ENCODE results near the gene ERAS.

ERAS gene

GRCh38 chrX:48782795-48783194, 43.5 kb upstream of the ERAS start:
- DNase-seq (ENCODE audit: extremely low spot score) = no peak
- ChIA-PET CTCF (no interaction called here), POLR2A (no interaction called here)
- no peak for TF ChIP-seq ARNT (IDR thresholded peaks at IDR 0.05)
- TF ChIP-seq NFRKB (IDR thresholded peaks at IDR 0.05) = no peak
- TF ChIP-seq CTBP1 (IDR thresholded peaks at IDR 0.05; ENCODE audit: borderline replicate concordance) = no peak
- no peak for TF ChIP-seq SUZ12 (IDR thresholded peaks at IDR 0.05)
- no peak for TF ChIP-seq L3MBTL2 (conservative IDR thresholded peaks at IDR 0.05)
- TF ChIP-seq SP1 (IDR thresholded peaks at IDR 0.05) = no peak
- no peak for TF ChIP-seq HDGF (IDR thresholded peaks at IDR 0.05; ENCODE audit: borderline replicate concordance)
- TF ChIP-seq ELF4 (IDR thresholded peaks at IDR 0.05) = no peak
- TF ChIP-seq, protein P1, sequence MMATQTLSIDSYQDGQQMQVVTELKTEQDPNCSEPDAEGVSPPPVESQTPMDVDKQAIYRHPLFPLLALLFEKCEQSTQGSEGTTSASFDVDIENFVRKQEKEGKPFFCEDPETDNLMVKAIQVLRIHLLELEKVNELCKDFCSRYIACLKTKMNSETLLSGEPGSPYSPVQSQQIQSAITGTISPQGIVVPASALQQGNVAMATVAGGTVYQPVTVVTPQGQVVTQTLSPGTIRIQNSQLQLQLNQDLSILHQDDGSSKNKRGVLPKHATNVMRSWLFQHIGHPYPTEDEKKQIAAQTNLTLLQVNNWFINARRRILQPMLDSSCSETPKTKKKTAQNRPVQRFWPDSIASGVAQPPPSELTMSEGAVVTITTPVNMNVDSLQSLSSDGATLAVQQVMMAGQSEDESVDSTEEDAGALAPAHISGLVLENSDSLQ (IDR thresholded peaks at IDR 0.05) = no peak
- TF ChIP-seq FOXM1 (IDR thresholded peaks at IDR 0.05; ENCODE audit: borderline replicate concordance) = no peak
- no peak for TF ChIP-seq FOXK2 (IDR thresholded peaks at IDR 0.05)
- no peak for TF ChIP-seq LEF1 (IDR thresholded peaks at IDR 0.05; ENCODE audit: borderline replicate concordance)

- DNase-seq (ENCODE audit: extremely low spot score) = no peak
- ChIA-PET CTCF (no interaction called here), POLR2A (no interaction called here)
- TF ChIP-seq FOXA1 (IDR thresholded peaks at IDR 0.05) (no peak), SP1 (IDR thresholded peaks at IDR 0.05) (no peak), HDGF (IDR thresholded peaks at IDR 0.05; ENCODE audit: borderline replicate concordance) (no peak), SUZ12 (IDR thresholded peaks at IDR 0.05) (no peak), ZNF384 (IDR thresholded peaks at IDR 0.05) (no peak), L3MBTL2 (conservative IDR thresholded peaks at IDR 0.05) (no peak), NFRKB (IDR thresholded peaks at IDR 0.05) (no peak), BHLHE40 (IDR thresholded peaks at IDR 0.05; ENCODE audit: borderline replicate concordance) (no peak), CTBP1 (IDR thresholded peaks at IDR 0.05; ENCODE audit: borderline replicate concordance) (no peak), ARNT (IDR thresholded peaks at IDR 0.05) (no peak), TARDBP (IDR thresholded peaks at IDR 0.05) (no peak), LEF1 (IDR thresholded peaks at IDR 0.05; ENCODE audit: borderline replicate concordance) (no peak), FOXK2 (IDR thresholded peaks at IDR 0.05) (no peak), FOXM1 (IDR thresholded peaks at IDR 0.05; ENCODE audit: borderline replicate concordance) (no peak), ELF4 (IDR thresholded peaks at IDR 0.05) (no peak)
- TF ChIP-seq, protein P1 (IDR thresholded peaks at IDR 0.05) = no peak
Measured at GRCh38 chrX:48784726-48785125, 41.6 kb upstream of the ERAS start.

- TF ChIP-seq FOXM1 (IDR thresholded peaks at IDR 0.05; ENCODE audit: borderline replicate concordance) (no peak), BHLHE40 (IDR thresholded peaks at IDR 0.05; ENCODE audit: borderline replicate concordance) (no peak), CTBP1 (IDR thresholded peaks at IDR 0.05; ENCODE audit: borderline replicate concordance) (no peak), ELF4 (IDR thresholded peaks at IDR 0.05) (no peak), L3MBTL2 (conservative IDR thresholded peaks at IDR 0.05) (no peak), SUZ12 (IDR thresholded peaks at IDR 0.05) (no peak), FOXA1 (IDR thresholded peaks at IDR 0.05) (no peak), FOXK2 (IDR thresholded peaks at IDR 0.05) (no peak), LEF1 (IDR thresholded peaks at IDR 0.05; ENCODE audit: borderline replicate concordance) (no peak)
- no peak for DNase-seq (ENCODE audit: extremely low spot score)
- POLR2A ChIA-PET = no interaction called here
- CTCF ChIA-PET = no interaction called here
Measured at GRCh38 chrX:48785186-48785539, 41.1 kb upstream of the ERAS start.

DNA sequence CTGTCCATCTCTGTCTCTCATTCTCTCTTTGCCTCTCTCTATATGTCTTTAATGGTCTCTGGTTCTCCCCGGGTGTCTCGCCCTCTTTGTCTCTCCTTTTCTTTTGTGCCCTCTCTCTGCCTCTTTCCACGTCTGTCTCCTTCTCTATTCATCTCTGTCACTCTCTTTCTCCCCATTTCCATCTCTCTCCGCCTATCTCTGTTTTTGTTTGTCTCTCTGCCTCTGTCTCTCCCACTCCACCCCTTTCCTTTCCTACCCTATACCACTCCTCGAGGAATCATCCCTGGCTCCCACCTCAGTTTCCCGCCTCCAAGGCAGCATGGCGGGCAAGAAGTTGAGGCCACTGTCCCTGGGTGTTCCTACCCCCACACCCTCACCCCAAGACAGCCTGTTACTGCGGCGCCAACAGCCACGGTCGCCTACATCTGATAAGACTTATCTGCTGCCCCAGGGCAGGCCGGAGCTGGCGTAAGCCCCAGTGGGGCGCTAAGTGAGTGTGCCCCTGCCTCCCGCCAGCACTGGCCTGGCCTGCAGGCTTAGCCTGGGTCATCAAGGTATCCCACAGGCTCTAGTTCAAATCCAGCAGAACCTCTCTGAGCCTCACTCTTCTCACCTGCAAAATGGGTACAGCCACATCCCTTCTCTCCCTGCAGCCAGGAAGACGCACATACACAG, 40.6 kb upstream of the ERAS start:
- CTCF ChIA-PET = no interaction called here
- POLR2A ChIA-PET = no interaction called here

GRCh38 chrX:48786341-48786800, 39.9 kb upstream of the ERAS start, which contains the start of gene GATA1:
TSS of gene GATA1 (plus strand) at chrX:48786590. CDS start at chrX:48791110, 4,520 bp downstream.
- no peak for TF ChIP-seq ELF4 (IDR thresholded peaks at IDR 0.05)
- no peak for TF ChIP-seq ARNT (IDR thresholded peaks at IDR 0.05)
- no peak for TF ChIP-seq NFRKB (IDR thresholded peaks at IDR 0.05)
- TF ChIP-seq LEF1 (IDR thresholded peaks at IDR 0.05; ENCODE audit: borderline replicate concordance) = no peak
- TF ChIP-seq FOXA1 (IDR thresholded peaks at IDR 0.05) = no peak
- TF ChIP-seq, protein P1 (IDR thresholded peaks at IDR 0.05) = no peak
- no peak for TF ChIP-seq SP1 (IDR thresholded peaks at IDR 0.05)
- TF ChIP-seq HDGF (IDR thresholded peaks at IDR 0.05; ENCODE audit: borderline replicate concordance) = no peak
- no peak for TF ChIP-seq FOXM1 (IDR thresholded peaks at IDR 0.05; ENCODE audit: borderline replicate concordance)
- TF ChIP-seq SUZ12 (IDR thresholded peaks at IDR 0.05) = no peak
- TF ChIP-seq CTBP1 (IDR thresholded peaks at IDR 0.05; ENCODE audit: borderline replicate concordance) = no peak
- no peak for TF ChIP-seq FOXK2 (IDR thresholded peaks at IDR 0.05)
- TF ChIP-seq ZNF384 (IDR thresholded peaks at IDR 0.05) = no peak
- TF ChIP-seq TARDBP (IDR thresholded peaks at IDR 0.05) = no peak
- no peak for TF ChIP-seq L3MBTL2 (conservative IDR thresholded peaks at IDR 0.05)
- no peak for TF ChIP-seq BHLHE40 (IDR thresholded peaks at IDR 0.05; ENCODE audit: borderline replicate concordance)
- ChIA-PET CTCF (no interaction called here), POLR2A (no interaction called here)
- no peak for DNase-seq (ENCODE audit: extremely low spot score)

More for the DNA sequence above, 40.6 kb upstream of the ERAS start:
- TF ChIP-seq FOXK2 (IDR thresholded peaks at IDR 0.05) = no peak
- TF ChIP-seq, protein P1 (IDR thresholded peaks at IDR 0.05) = no peak
- no peak for TF ChIP-seq ELF4 (IDR thresholded peaks at IDR 0.05)
- no peak for TF ChIP-seq FOXM1 (IDR thresholded peaks at IDR 0.05; ENCODE audit: borderline replicate concordance)
- no peak for TF ChIP-seq ZNF384 (IDR thresholded peaks at IDR 0.05)
- no peak for TF ChIP-seq TARDBP (IDR thresholded peaks at IDR 0.05)
- TF ChIP-seq BHLHE40 (IDR thresholded peaks at IDR 0.05; ENCODE audit: borderline replicate concordance) = no peak
- no peak for TF ChIP-seq HDGF (IDR thresholded peaks at IDR 0.05; ENCODE audit: borderline replicate concordance)
- no peak for TF ChIP-seq L3MBTL2 (conservative IDR thresholded peaks at IDR 0.05)
- TF ChIP-seq SP1 (IDR thresholded peaks at IDR 0.05) = no peak
- no peak for TF ChIP-seq LEF1 (IDR thresholded peaks at IDR 0.05; ENCODE audit: borderline replicate concordance)
- no peak for DNase-seq (ENCODE audit: extremely low spot score)
